ENCODE data around the gene ZBTB7C. TPM values are rescaled to one million over a fixed set of nuclear protein-coding genes. Genes with fewer than 3 reads are reported as not detected.

The ZBTB7C gene
- total RNA-seq, 6 experiments from 2014 or later: not detected

GRCh38 chr18:47978141-47978540 is 431.0 kb downstream of the ZBTB7C start:
- Mint-ChIP-seq H3K36me3 (ENCODE audit: low read depth) (no peaks in the 10 kb centered on the region), H3K27ac (no peak overlapping the region), H3K4me1 (ENCODE audit: low read depth) (no peaks in the 10 kb centered on the region), H3K4me3 (no peak overlapping the region), H3K9me3 (peaks cover 10% of the 10 kb centered on the region; the same call in 1 of the 2 replicates), H3K27me3 (ENCODE audit: insufficient read depth) (peaks cover 18% of the 10 kb centered on the region)
- DNase-seq: no peak
- no peak for TF ChIP-seq CTCF (IDR thresholded peaks at IDR 0.05)

Other genes starting within 250 kb of the ZBTB7C start
- 100 to 1,000 TPM in 1 of 6 experiments, 10 to 100 TPM in 5; 77.6 to 100 (median 79.2) TPM for gene CTIF, start 129.6 kb upstream of the ZBTB7C start, total RNA-seq (2021; fragmentation: NEBNext Ultra II Directional; extraction: Animal tissue kit (Norgen Biotek cat#: 25700))

Measured in HFFc6 (cell line).